IPS DF 4.7 (cell line): ENCODE results near the gene TXLNG.

Experiments used
- DNase-seq: peaks from one replicate; pipeline ENCODE4 v3.0.0-alpha.2; 2013; ENCODE audit warnings: low spot score; ENCODE audit errors: extremely low read depth

Gene TXLNG

DNA sequence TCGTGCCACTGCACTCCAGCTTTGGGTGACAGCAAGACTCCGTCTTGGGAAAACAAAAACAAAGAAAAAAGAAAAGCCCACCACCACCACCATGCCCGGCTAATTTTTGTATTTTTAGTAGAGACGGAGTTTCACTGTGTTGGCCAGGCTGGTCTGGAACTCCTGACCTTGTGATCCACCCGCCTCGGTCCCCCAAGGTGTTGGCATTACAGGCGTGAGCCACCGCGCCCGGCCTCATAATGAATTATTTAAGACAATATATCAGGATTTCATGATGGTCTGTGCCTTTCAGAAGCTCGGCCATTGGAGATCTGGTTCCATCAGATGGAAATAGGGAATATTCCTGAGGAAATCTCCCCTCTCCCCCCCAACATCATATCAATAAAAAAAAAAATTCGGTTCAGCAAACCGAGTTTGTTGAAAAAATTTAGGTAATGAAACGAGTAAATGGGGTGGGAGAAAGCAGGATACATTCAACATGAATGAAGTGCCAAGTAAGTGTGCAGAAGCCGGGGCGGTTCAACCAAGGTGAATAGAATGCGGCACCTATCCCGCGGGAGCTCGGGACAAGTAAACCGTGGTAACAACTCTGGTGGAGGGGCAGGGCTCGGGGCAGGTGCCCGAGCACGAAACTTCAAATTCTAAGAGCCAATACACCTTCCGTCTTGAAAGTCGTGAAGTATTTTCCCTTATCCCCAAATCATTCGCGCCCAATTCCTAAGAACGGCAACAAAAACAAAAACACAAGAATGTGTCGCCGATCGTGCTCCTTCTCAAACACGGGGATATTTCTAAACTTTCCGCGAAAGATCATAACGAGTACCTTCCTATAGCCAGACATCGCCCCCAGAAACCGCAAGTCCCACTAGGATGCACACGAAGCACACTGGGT is 773 bp upstream of the TXLNG start:
- no peak for DNase-seq

DNA sequence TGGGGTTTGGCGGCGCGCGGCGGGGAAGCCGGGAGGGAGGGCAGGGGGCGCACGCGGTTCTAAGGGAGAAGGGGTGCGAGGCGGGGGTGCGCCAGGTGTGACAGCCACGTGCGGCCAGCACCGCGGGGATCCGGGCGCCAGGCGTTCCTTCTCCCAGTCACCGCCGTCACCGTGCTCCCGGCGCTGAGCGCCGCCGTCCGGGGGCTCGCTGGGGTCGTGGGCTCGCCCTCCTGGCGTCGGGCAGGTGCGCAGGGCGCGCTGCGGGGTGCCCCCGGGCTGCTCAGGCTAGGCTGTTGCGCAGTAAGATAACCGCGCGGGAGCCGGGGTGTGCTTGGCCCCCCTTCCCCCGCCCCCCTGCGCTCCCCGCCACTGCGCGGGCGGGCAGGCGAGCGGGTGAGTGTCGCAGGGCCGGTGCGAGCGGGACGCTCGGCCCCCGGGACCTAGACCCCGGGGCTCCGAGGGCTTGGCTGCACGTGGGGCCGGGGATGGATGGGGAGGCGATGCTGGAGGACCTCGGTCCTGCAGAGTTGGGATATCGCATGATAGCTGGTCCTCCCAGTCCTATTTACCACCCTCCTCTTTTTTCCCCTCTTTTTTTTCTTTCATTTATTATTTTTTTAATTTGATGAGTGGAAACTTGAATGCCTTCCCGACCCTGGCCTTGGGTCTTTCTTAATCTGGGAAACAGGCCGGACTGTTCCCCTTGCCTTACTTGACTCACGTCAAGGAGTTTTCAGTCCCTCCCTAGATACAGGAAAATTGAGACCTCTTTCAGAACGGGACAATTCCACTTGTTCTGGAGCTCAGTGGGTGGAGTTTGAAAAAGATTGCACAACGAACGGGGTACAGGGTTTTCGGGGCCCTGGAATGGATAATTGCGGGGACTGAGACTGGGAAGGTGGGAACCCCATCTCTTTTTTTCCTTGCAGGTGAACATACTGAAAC is 797 bp downstream of the TXLNG start:
- no peak for DNase-seq

DNA sequence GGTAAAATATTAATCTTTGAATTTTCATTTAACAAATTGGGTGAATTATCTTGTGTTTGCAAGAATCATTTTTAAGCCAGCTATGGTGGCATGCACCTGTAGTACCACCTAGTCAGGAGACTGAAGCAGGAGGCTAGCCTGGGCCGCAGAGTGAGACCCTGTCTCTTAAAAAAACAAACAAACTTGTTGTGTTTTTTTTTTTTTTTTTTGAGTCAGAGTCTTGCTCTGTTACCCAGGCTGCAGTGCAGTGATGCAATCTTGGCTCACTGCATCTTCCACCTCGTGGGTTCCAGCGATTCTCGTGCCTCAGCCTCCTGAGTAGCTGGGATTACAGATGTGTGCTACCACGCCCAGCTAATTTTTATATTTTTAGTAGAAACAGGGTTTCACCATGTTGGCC is 2.2 kb downstream of the TXLNG start:
- DNase-seq, result no peak

DNA sequence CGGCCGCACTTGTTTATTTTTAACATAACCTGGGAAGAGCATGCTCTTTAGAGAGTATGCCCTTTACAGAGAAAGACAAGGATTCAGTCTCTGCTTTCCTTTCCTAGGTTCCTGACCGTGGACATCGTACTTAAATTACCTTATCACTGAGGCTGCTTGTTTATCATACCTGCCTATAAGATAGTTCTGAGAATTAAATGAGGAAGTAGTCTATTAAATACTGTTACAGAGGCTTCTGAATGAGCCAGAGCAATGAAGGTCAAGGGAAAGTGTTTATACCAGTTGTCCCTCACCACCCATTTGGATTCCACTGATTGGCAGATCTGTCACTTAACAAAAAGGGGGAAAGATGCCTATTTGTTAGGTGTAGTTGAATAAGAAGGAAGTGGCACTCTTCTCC is 10.0 kb downstream of the TXLNG start:
- no peak for DNase-seq

DNA sequence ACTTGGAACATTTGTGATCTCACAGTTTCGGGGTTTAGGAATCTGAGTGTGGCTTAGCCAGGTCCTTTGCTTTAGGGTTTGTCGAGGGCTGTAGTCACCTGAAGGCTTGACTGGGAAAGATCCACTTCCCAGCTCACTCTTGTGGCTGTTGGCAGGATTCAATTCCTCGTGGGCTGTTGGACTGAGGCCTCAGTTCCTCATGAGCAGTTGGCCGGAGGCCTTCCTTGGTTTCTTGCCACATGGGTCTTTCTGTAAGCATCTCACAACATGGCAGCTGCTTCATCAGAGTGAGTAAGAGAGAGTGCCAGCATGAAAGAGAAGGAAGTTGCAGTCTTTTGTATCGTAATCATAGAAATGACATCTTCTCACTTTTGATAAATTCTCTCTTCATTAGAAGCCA is 11.1 kb downstream of the TXLNG start:
- DNase-seq, result no peak

DNA sequence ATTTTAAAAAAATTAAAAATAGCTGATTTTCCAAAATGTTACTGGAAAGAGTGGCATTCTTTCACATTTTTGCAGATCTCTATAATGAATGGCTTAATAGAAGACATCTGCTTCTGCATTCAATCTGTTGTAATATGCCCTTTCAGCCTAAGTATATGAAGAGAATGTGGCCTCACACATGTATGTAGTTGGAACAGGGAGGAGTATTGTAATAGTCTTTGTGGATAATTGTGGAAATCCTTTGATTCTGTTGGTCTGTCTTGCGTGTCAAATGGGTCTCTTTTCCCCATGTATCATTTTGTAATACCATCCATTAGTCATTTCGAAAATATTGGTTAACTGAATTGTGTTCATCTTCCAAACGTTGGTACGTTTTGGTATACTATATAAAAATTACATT is 11.6 kb downstream of the TXLNG start:
- DNase-seq, result no peak

DNA sequence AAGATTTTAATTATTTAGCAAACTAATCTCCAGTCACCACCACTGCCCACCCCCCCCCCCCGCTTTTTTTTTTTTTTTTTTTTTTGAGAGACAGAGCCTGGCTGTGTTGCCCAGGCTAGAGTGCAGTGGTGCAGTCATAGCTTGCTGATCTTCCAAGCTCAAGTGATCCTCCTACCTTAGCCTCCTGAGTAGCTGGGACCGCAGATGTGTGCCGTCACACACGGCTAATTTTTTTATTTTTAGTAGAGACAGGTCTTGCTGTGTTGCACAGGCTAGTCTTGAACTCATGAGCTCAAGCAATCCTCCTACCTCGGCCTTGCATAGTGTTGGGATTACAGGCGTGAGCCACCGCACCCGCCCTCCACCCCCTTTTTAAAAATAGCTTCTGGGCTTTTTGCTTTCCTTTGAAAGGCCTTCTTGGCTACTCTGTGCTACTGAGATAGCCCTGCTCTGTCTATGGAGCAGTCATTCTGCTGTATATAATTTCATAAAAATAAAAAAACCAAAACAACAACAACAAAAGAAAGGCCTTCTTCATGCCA is 18.7 kb downstream of the TXLNG start:
- DNase-seq, result no peak

DNA sequence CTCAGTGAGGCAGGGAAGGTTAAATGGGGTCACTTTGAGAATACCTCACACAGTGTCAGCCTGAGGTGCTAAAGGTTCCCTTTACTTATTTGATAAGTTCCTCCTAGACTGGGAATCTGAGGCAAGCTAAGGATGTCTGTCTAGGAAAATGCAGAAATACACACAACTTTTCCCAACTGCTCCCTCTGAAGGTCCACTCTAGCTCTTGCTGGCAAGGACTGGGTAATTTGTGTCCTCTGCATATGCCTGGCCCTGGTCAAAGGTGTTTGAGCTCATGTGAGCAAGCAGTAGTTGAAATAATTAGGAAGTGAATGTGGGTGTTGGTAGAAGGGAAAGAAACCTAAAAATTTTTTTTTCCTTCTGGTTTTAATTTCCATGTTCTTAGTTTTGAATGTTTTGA is 21.3 kb downstream of the TXLNG start:
- no peak for DNase-seq

DNA sequence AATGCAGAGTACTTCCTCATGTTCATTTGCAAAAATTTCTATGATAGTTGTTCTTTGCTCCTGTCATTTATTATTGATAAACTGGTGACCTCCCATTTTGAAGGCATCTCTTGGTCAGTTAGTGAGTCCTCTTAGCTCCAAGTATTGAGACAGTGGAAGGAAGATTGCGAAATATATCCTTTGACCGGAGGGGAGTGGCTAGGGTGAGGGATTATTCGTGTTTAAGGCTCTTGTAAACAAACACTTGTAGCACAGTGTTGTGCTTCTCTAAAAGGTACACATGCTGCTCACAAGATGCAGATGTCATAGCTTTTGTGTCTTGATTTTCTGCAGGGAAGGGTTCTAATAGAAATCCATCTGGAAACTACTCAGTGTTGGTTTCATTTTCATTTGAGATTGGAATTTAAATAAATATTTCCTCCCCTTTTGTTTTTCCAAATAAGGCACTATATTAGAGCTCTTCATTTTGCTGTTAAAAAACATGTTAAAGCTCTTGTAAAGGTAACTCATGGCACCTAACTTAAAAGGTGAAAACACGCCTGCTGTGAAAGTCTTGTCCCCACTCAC is 21.8 kb downstream of the TXLNG start:
- no peak for DNase-seq

DNA sequence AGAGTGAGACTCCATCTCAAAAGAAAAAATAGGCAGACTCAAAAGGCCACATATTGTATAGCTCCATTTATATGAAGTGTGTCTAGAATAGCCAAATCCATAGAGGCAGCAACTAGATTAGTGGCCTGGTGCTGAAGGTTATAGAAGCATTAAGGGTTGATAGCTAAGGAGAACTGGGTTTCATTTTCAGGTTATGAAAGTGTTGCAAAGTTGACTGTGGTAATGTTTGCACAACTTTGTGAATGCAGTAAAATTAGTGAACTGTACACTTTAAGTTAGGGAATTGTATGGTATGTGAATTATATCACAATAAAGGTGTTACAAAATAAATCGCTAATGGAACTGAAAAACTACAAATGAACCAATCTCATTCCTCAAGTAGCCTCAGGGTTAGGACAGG is 28.3 kb downstream of the TXLNG start:
- DNase-seq, result no peak

DNA sequence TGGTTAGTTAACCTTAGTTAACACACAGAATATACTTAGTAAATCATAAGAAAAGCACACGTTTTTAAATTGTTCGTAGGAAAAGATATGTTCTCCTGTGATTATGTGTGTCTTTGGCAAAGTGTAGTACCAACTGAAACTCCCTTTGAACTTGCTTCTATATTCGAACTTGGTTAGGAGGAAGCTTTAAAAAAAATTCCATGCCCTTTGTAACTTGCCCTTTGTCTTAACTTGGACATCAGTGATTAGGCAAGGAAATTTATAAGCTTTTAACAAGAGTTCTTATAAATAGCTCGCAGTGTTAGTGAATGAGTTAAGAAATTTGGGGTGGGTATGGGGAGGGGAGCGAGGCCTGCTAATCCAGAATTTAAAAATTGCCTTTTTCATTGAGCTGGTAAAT is 33.4 kb downstream of the TXLNG start:
- no peak for DNase-seq

DNA sequence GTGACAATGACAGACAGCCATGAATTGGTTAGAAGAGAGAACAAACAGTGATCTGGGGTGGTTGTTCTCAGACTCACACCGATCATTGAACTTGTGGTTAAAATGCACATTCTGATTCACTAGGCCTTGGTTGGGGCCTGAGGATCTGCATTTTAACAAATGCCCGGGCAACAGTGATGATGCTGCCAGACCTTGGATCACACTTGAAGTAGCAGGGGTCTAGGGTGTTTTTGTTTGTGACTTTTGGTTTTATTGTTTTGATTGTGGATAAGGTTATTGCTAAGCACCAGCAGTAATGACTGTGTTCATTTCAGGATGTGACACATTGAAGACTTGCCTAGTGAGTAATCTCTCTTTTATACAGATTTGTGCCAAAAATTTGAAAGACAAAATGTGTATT is 36.5 kb downstream of the TXLNG start:
- DNase-seq, result no peak

DNA sequence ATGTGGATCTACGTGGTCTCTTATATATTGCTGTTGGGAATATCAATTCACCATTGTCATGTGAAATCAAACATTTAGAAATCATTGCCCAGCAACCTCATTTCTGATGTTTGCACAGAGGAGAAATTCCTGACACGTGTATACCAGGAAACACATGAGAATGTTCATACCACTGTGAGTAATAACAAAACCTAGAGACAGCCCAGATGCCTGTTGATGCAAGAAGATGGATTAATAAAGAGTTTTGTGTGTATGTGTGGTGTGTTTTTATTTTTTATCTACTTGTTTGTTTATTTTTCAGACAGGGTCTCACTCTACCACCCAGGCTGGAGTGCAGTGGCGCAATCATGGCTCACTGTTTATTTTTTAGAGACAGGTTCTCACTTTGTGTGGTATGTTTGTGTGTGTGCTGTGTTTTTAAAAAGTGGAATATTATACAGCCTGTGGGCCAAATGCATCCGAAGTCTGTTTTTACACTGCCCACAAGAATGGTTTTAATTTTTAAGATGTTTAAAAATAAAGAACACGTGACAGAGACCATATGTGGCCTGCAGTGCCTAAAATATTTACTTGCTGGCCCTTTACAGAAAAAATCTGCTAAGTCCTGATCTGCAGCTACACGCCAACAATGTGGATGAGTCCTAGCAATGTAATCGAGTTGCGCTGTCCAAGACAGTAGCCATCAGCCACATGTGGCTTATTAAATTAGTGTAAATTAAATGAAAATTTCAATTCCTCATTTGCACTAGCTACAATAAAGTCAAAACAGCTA is 39.2 kb downstream of the TXLNG start:
- no peak for DNase-seq

DNA sequence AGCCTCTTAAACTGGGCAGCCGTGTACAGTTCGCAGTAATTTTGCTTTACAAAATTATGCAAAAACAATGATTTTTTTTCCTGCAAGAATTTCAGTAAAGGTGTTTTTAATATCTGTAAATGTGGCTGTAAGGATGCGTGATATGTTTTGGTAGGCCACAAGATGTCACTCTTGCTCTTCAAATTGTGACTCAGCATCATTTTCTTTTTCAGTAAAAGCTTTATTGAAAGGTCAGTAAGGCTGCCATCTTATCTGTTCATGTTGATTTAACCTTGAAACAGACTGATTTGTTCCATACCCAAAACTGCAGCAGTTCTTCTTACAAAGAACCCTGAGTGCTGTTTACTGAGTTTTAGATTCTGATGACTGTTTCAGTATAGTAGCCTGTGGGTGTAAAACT is 39.9 kb downstream of the TXLNG start:
- no peak for DNase-seq

DNA sequence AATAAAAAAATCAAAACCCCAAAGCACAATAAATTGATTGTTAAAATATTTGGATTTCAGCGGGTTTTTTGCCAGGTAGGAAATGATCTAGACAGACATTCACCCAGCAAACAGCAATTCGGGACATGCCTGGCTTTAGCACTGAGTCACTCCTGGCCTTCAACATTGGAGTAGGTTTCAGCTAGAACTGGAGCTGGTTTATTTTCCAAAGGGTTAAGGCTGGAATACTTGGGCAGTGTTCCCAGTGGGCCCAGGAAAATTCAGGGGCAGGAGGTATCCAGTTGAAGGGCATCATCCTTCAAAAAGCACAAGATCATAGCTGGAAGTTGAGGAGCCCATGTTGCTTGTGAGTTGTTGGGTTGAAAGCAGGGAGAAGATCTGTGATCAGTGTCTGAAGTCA is 41.0 kb downstream of the TXLNG start:
- DNase-seq, result no peak

DNA sequence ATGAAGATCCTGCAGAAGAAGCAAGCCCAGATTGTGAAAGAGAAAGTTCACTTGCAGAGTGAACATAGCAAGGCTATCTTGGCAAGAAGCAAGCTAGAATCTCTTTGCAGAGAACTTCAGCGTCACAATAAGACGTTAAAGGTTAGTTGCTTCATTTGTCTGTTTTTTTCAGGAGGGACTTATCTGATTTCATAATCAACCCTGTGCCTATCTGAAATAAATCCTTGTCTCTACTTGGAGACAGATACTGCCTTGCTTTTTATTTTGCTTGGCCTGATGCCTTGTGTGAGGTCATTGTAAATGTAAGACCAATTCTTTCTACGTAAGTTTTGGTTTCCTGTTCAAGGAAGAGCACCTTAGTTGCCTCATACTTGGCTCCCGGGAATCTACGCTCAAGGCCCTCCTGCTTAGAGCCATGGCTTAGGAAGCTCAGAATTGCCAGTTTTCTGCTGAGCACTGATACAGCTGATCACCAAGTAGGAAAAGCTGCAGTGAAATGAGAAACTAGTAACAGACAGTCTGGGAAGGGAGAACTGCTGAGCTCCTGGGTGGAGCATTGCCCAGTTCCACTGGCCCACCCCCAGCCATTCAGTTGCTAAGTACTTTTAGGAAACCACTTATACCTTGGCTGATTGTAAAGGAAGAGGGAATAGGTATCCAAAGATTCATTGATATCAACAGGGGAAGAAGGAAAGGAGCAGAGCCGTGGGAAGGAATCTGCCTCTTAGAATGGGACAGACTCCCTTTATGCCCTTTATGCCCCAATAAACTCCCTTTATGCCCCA is 42.0 kb downstream of the TXLNG start:
- no peak for DNase-seq

DNA sequence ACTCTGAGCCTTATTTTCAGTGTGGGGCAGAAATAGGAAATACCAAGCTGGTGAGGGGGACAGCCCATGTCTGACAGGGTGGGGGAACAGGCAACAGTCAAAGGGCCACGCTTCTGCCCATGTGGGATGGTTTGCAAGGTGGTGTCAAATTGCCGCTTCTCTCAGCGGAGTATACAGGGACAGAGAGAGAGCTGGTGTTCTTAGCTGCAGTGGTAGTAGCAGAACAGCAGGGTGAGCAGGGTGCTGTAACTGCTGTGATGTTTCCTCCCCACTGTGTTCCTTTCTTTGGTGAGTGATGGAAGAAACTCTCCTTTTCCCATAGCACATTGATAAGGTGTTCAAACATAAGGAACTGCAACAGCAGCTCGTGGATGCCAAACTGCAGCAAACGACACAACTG is 46.0 kb downstream of the TXLNG start:
- no peak for DNase-seq

DNA sequence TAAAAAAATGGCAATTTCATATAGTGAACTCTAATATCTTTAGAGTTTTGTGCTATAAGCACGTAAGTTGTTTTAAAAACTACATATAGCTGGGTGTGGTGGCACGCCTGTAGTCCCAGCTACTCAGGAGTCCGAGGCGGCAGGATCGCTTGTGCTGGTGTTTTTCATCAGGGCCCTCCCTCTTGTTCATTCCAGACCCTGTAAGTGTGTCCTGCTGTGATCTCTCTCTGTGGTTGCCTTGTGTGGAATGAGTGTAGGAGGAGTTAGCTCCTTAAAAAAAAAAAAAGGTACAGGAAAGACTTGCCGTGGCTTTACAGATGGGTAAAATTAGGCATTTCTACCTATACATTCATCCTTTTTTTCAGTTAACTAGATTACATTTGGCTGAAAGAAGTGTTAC is 48.5 kb downstream of the TXLNG start:
- DNase-seq, result no peak

DNA sequence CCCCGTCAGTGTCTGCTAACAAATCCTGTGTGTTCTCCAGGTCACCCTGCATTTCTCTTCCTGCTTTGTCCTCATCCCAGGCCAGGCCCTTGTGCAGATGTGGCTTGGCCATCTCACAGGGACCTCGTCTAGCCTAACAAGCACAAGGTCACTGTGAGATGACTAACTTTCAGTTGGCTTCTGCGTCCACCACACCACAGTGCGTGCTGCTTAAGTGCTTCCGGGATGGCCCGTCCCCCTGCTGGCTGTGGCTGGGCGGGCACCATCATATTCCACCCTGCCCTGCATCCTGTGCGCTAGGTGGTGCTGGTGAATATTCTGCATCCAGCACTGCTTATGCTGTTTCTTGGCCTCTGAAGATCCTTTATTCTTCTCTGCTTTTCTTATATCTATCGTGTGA is 50.1 kb downstream of the TXLNG start:
- no peak for DNase-seq
